ENCODE measurements around the gene DOHH.

Gene DOHH

DNA sequence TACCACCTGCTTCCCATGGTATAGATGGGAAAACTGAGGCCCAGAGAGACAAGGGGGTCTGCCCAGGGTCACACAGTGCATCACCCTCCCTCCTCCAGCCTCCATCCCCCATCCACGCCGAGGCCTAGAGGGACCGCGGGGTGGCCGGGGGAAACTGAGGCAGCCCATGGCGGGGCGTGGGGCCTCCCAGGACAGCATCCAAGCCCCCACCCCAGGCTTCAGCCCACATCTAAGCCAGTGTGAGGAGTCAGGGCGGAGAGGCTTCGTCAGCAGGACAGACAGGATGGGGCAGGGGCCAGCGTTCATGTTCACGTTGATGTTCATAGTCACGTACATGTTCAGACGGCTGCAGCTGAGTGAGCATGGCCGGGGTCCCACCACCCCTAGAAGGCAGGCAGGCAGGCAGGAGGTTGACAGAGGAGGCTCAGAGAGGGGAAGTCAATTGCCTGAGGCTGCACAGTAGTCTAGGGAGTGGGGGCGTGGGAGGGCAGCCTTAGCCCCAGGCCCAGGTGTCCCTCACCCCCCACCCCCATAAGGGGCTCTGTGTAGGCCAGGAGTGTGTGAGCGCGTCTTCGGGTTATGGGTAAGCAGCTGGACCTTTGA, 43.4 kb downstream of the DOHH start:
- H2BK120ac ChIP-seq (ENCODE audit: low read depth, low read length), result no peak overlapping the region
- H3K27ac ChIP-seq (ENCODE audit: low read length, poor library complexity, severe bottlenecking), result no peak overlapping the region
- no peak overlapping the region for H2BK15ac ChIP-seq (ENCODE audit: low read depth, poor library complexity, severe bottlenecking)
- H2AFZ ChIP-seq (ENCODE audit: low read depth, low read length), result no peak overlapping the region
- H3K9ac ChIP-seq (ENCODE audit: low read length), result peak overlapping the region; percentile 66
- H3K79me1 ChIP-seq (replicated peaks; ENCODE audit: low read length, poor library complexity, severe bottlenecking), result peaks cover 44% of the 10 kb centered on the region
- peak overlapping the region; percentile 0 for H4K91ac ChIP-seq (ENCODE audit: low read length)
- H2BK12ac ChIP-seq (ENCODE audit: low read length in 2 of 2), result peak overlapping the region in 1 of 2 experiments; percentile 99
- H3K4me2 ChIP-seq (ENCODE audit: low read length, poor library complexity, severe bottlenecking), result no peak overlapping the region
- peak overlapping the region in 1 of 2 experiments; percentile 89 for H3K4ac ChIP-seq (ENCODE audit: low read depth in 1 of 2, low read length in 2 of 2)
- no peak overlapping the region for H3K4me3 ChIP-seq (ENCODE audit: insufficient read depth in 1 of 2, low read depth in 1 of 2, low read length in 2 of 2)
- no peak for DNase-seq
- H3K14ac ChIP-seq (ENCODE audit: low read length in 2 of 2), result peak overlapping the region in 1 of 2 experiments; percentile 86
- no peak overlapping the region for H2AK5ac ChIP-seq (ENCODE audit: low read length, severe bottlenecking)
- H3K27me3 ChIP-seq (ENCODE audit: control insufficient read depth in 1 of 2, insufficient read depth in 1 of 2, low read length in 2 of 2), result no peaks in the 10 kb centered on the region
- H3K23ac ChIP-seq (ENCODE audit: low read length in 2 of 2), result peak overlapping the region in 1 of 2 experiments; percentile 95
- H3K36me3 ChIP-seq (ENCODE audit: control insufficient read depth in 1 of 2, insufficient read depth in 2 of 2, low read depth in 1 of 2, low read length in 2 of 2), result peaks cover 59 to 63% of the 10 kb centered on the region in 2 experiments
- H3K4me1 ChIP-seq (ENCODE audit: control insufficient read depth, insufficient read depth, low read depth, low read length), result peaks cover 35% of the 10 kb centered on the region
- H3K9me3 ChIP-seq (ENCODE audit: control insufficient read depth, low read length), result no peaks in the 10 kb centered on the region
- WGBS, result 78% methylated on average over 17 of the region's 18 CpGs
- H3K18ac ChIP-seq (ENCODE audit: low read depth in 1 of 2, low read length in 2 of 2), result peak overlapping the region in 1 of 2 experiments; percentile 92
- peak overlapping the region; percentile 71 for H4K8ac ChIP-seq (ENCODE audit: low read length)
- no peak overlapping the region for H2BK5ac ChIP-seq (ENCODE audit: low read depth, low read length, poor library complexity, severe bottlenecking)

DNA sequence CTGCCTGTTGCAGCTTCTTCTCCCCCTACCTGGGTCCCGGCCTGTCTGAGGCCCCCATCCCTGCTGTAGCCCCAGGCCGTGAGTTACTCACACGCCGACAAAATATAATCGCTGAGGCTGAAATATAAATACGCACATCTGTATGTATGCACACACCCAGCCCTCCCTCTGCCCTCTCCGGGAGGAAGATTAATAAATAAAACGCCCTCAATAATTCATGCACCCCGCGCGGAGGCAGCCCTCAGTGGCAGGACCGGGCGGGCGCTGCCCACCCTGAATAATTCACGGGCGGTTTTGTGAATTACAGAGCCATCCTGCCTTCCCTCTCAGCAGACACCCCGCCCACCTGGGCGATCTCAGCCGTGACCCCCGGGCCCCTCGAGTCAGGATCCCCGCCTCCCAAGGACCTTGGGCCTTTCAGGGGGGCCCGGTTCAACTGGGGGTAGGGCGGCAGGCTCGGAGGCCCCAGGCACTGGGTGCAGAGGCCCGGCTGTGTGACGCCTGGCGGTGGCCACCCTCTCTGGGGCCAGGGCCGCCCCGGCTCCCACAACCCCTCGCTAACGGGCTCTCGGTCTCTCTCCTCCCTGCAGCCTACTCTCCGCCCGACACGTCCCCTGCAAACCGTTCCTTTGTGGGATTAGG, 44.4 kb downstream of the DOHH start:
- H3K9me3 ChIP-seq (ENCODE audit: control insufficient read depth, low read length), result no peaks in the 10 kb centered on the region
- no peak overlapping the region for H3K9ac ChIP-seq (ENCODE audit: low read length)
- WGBS, result 89% methylated on average over 28 of the region's 37 CpGs

DNA sequence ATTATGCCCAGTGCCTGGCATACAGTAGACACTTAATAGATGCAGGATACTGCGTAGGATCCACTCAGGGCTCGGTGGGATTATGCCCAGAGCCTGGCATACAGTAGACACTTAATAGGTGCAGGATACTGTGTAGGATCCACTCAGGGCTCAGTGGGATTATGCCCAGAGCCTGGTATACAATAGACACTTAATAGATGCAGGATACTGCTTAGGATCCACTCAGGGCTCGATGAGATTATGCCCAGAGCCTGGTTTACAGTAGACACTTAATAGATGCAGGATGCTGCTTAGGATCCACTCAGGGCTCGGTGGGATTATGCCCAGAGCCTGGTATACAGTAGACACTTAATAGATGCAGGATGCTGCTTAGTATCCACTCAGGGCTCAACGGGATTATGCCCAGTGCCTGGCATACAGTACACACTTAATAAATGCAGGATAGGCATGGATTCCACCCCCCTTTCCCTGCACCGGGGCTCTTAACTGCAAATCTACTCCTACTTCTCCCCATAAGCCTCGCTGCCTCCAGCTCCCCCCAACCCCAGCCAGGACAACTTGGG, 45.0 kb downstream of the DOHH start:
- Histone ChIP-seq H3K4me2 (ENCODE audit: low read length, poor library complexity, severe bottlenecking) (no peak overlapping the region), H3K4ac (ENCODE audit: low read depth in 1 of 2, low read length in 2 of 2) (no peak overlapping the region), H2BK120ac (ENCODE audit: low read depth, low read length) (no peak overlapping the region), H3K4me1 (ENCODE audit: control insufficient read depth, insufficient read depth, low read depth, low read length) (peaks cover 42% of the 10 kb centered on the region), H4K91ac (ENCODE audit: low read length) (no peak overlapping the region), H3K4me3 (ENCODE audit: insufficient read depth in 1 of 2, low read depth in 1 of 2, low read length in 2 of 2) (no peak overlapping the region), H2BK12ac (ENCODE audit: low read length in 2 of 2) (no peak overlapping the region), H3K27me3 (ENCODE audit: control insufficient read depth in 1 of 2, insufficient read depth in 1 of 2, low read length in 2 of 2) (no peaks in the 10 kb centered on the region), H3K36me3 (ENCODE audit: control insufficient read depth in 1 of 2, insufficient read depth in 2 of 2, low read depth in 1 of 2, low read length in 2 of 2) (peaks cover 53 to 62% of the 10 kb centered on the region in 2 experiments), H3K14ac (ENCODE audit: low read length in 2 of 2) (no peak overlapping the region), H3K23ac (ENCODE audit: low read length in 2 of 2) (no peak overlapping the region), H3K79me1 (replicated peaks; ENCODE audit: low read length, poor library complexity, severe bottlenecking) (peaks cover 43% of the 10 kb centered on the region), H2AFZ (ENCODE audit: low read depth, low read length) (no peak overlapping the region), H3K27ac (ENCODE audit: low read length, poor library complexity, severe bottlenecking) (no peak overlapping the region), H3K9ac (ENCODE audit: low read length) (no peak overlapping the region), H2BK5ac (ENCODE audit: low read depth, low read length, poor library complexity, severe bottlenecking) (no peak overlapping the region), H3K9me3 (ENCODE audit: control insufficient read depth, low read length) (no peaks in the 10 kb centered on the region), H2BK15ac (ENCODE audit: low read depth, poor library complexity, severe bottlenecking) (no peak overlapping the region), H2AK5ac (ENCODE audit: low read length, severe bottlenecking) (no peak overlapping the region), H4K8ac (ENCODE audit: low read length) (no peak overlapping the region), H3K18ac (ENCODE audit: low read depth in 1 of 2, low read length in 2 of 2) (no peak overlapping the region)
- DNase-seq, result no peak
- WGBS, result 92% methylated on average over 7 of the region's 7 CpGs

More for the DNA sequence above, 44.4 kb downstream of the DOHH start:
- no peak overlapping the region for H4K8ac ChIP-seq (ENCODE audit: low read length)
- no peak overlapping the region for H2BK120ac ChIP-seq (ENCODE audit: low read depth, low read length)
- no peak overlapping the region for H2AFZ ChIP-seq (ENCODE audit: low read depth, low read length)
- DNase-seq, result no peak
- H3K79me1 ChIP-seq (replicated peaks; ENCODE audit: low read length, poor library complexity, severe bottlenecking), result peaks cover 45% of the 10 kb centered on the region
- peaks cover 41% of the 10 kb centered on the region for H3K4me1 ChIP-seq (ENCODE audit: control insufficient read depth, insufficient read depth, low read depth, low read length)
- H3K4me2 ChIP-seq (ENCODE audit: low read length, poor library complexity, severe bottlenecking), result no peak overlapping the region
- peaks cover 56 to 66% of the 10 kb centered on the region in 2 experiments for H3K36me3 ChIP-seq (ENCODE audit: control insufficient read depth in 1 of 2, insufficient read depth in 2 of 2, low read depth in 1 of 2, low read length in 2 of 2)
- no peak overlapping the region for H2BK15ac ChIP-seq (ENCODE audit: low read depth, poor library complexity, severe bottlenecking)
- H3K4me3 ChIP-seq (ENCODE audit: insufficient read depth in 1 of 2, low read depth in 1 of 2, low read length in 2 of 2), result peak overlapping the region in 1 of 2 experiments; percentile 12
- H4K91ac ChIP-seq (ENCODE audit: low read length), result no peak overlapping the region
- H2BK12ac ChIP-seq (ENCODE audit: low read length in 2 of 2), result no peak overlapping the region
- no peak overlapping the region for H2AK5ac ChIP-seq (ENCODE audit: low read length, severe bottlenecking)
- no peaks in the 10 kb centered on the region for H3K27me3 ChIP-seq (ENCODE audit: control insufficient read depth in 1 of 2, insufficient read depth in 1 of 2, low read length in 2 of 2)
- no peak overlapping the region for H3K18ac ChIP-seq (ENCODE audit: low read depth in 1 of 2, low read length in 2 of 2)
- H2BK5ac ChIP-seq (ENCODE audit: low read depth, low read length, poor library complexity, severe bottlenecking), result no peak overlapping the region
- H3K4ac ChIP-seq (ENCODE audit: low read depth in 1 of 2, low read length in 2 of 2), result peak overlapping the region in 1 of 2 experiments; percentile 8
- H3K14ac ChIP-seq (ENCODE audit: low read length in 2 of 2), result no peak overlapping the region
- no peak overlapping the region for H3K27ac ChIP-seq (ENCODE audit: low read length, poor library complexity, severe bottlenecking)
- no peak overlapping the region for H3K23ac ChIP-seq (ENCODE audit: low read length in 2 of 2)

DNA sequence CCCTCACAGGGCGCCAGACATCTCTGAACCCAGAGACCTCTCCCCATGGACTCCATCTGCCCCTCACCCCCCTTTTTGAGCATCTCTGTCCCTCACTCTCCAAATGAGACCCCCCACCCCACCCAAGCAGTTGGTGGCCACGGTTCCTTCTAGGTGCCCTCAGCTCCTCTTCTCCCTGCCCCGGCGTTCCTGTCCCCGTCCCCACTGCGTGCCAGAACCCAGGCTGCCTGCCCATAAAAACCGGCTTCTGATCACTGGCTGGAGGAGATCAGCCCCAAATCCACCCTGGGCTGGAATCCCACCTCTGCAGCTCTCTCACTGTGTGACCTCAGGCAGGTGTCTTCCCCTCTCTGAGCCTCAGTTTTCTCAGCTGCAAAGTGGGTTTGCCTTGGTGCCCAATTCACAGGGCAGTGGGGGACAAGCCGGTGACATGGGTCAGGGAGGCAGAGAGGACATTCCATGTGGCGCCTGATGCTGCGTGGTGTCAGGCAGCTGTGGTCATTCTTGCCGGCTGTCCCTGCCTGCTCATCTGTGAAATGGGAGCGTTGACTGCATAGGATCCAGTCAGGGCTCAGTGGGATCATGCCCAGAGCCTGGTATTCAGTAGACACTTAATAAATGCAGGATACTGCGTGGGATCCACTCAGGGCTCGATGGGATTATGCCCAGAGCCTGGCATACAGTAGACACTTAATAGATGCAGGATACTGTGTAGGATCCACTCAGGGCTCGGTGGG, 45.6 kb downstream of the DOHH start:
- no peak overlapping the region for H2AFZ ChIP-seq (ENCODE audit: low read depth, low read length)
- H3K27me3 ChIP-seq (ENCODE audit: control insufficient read depth in 1 of 2, insufficient read depth in 1 of 2, low read length in 2 of 2), result no peaks in the 10 kb centered on the region
- 97% methylated on average over 15 of the region's 15 CpGs for WGBS
- no peak overlapping the region for H2BK12ac ChIP-seq (ENCODE audit: low read length in 2 of 2)
- no peak for DNase-seq
- H2BK120ac ChIP-seq (ENCODE audit: low read depth, low read length), result no peak overlapping the region
- no peak overlapping the region for H3K4me3 ChIP-seq (ENCODE audit: insufficient read depth in 1 of 2, low read depth in 1 of 2, low read length in 2 of 2)
- no peak overlapping the region for H4K8ac ChIP-seq (ENCODE audit: low read length)
- H3K9ac ChIP-seq (ENCODE audit: low read length), result no peak overlapping the region
- H3K4me1 ChIP-seq (ENCODE audit: control insufficient read depth, insufficient read depth, low read depth, low read length), result peaks cover 38% of the 10 kb centered on the region
- no peak overlapping the region for H3K14ac ChIP-seq (ENCODE audit: low read length in 2 of 2)
- peaks cover 55 to 61% of the 10 kb centered on the region in 2 experiments for H3K36me3 ChIP-seq (ENCODE audit: control insufficient read depth in 1 of 2, insufficient read depth in 2 of 2, low read depth in 1 of 2, low read length in 2 of 2)
- H3K4me2 ChIP-seq (ENCODE audit: low read length, poor library complexity, severe bottlenecking), result no peak overlapping the region
- H2BK5ac ChIP-seq (ENCODE audit: low read depth, low read length, poor library complexity, severe bottlenecking), result no peak overlapping the region
- no peak overlapping the region for H3K4ac ChIP-seq (ENCODE audit: low read depth in 1 of 2, low read length in 2 of 2)
- no peak overlapping the region for H4K91ac ChIP-seq (ENCODE audit: low read length)
- H2BK15ac ChIP-seq (ENCODE audit: low read depth, poor library complexity, severe bottlenecking), result no peak overlapping the region
- no peak overlapping the region for H3K18ac ChIP-seq (ENCODE audit: low read depth in 1 of 2, low read length in 2 of 2)
- H3K79me1 ChIP-seq (replicated peaks; ENCODE audit: low read length, poor library complexity, severe bottlenecking), result peaks cover 38% of the 10 kb centered on the region
- no peak overlapping the region for H3K23ac ChIP-seq (ENCODE audit: low read length in 2 of 2)
- H2AK5ac ChIP-seq (ENCODE audit: low read length, severe bottlenecking), result no peak overlapping the region
- H3K9me3 ChIP-seq (ENCODE audit: control insufficient read depth, low read length), result no peaks in the 10 kb centered on the region
- no peak overlapping the region for H3K27ac ChIP-seq (ENCODE audit: low read length, poor library complexity, severe bottlenecking)

All from mesenchymal stem cell (in vitro differentiated cells and primary cell).